ENCODE data around the gene HTD2.

Gene HTD2

GRCh38 chr3:58292866-58293265 is 13.5 kb upstream of the HTD2 start:
- DNase-seq (ENCODE audit: low read depth): no peak

- DNase-seq (ENCODE audit: low read depth): no peak
Observed at GRCh38 chr3:58293516-58293915, 12.8 kb upstream of the HTD2 start.

GRCh38 chr3:58296269-58296668 is 10.1 kb upstream of the HTD2 start:
- no peak for DNase-seq (ENCODE audit: low read depth)

- no peak for DNase-seq (ENCODE audit: low read depth)
Observed at GRCh38 chr3:58296843-58297242, 9.5 kb upstream of the HTD2 start.

GRCh38 chr3:58298190-58298589 is 8.1 kb upstream of the HTD2 start:
- no peak for DNase-seq (ENCODE audit: low read depth)

GRCh38 chr3:58299075-58299474 is 7.2 kb upstream of the HTD2 start:
- no peak for DNase-seq (ENCODE audit: low read depth)

GRCh38 chr3:58299839-58300516 is 6.3 kb upstream of the HTD2 start:
- DNase-seq (ENCODE audit: low read depth): no peak

- DNase-seq (ENCODE audit: low read depth): no peak
Observed at GRCh38 chr3:58307639-58308215, 1.4 kb downstream of the HTD2 start.

GRCh38 chr3:58308728-58309127 is 2.4 kb downstream of the HTD2 start:
- no peak for DNase-seq (ENCODE audit: low read depth)

- DNase-seq (ENCODE audit: low read depth): no peak
Observed at GRCh38 chr3:58317811-58318210, 11.5 kb downstream of the HTD2 start.

- DNase-seq (ENCODE audit: low read depth): no peak
Observed at GRCh38 chr3:58321791-58322190, 15.5 kb downstream of the HTD2 start.

- DNase-seq (ENCODE audit: low read depth): no peak
Observed at GRCh38 chr3:58322793-58323192, 16.5 kb downstream of the HTD2 start.

GRCh38 chr3:58323529-58324390 is 17.4 kb downstream of the HTD2 start:
- no peak for DNase-seq (ENCODE audit: low read depth)

- DNase-seq (ENCODE audit: low read depth): no peak
Observed at GRCh38 chr3:58324391-58325390, 18.4 kb downstream of the HTD2 start.

- no peak for DNase-seq (ENCODE audit: low read depth)
Observed at GRCh38 chr3:58325525-58325992, 19.2 kb downstream of the HTD2 start.

GRCh38 chr3:58326267-58326900 is 20.1 kb downstream of the HTD2 start:
- DNase-seq (ENCODE audit: low read depth): no peak

- DNase-seq (ENCODE audit: low read depth): no peak
Observed at GRCh38 chr3:58329150-58329921, 23.0 kb downstream of the HTD2 start.

- DNase-seq (ENCODE audit: low read depth): no peak
Observed at GRCh38 chr3:58329922-58330413, 23.6 kb downstream of the HTD2 start.

- DNase-seq (ENCODE audit: low read depth): no peak
Observed at GRCh38 chr3:58331593-58332152, 25.4 kb downstream of the HTD2 start.
